OCI-LY7 (cell line): Measurements from ENCODE around the gene TMPRSS7.

Experiments used
- EZH2phosphoT487 ChIP-seq: fragments of 200-600 bp; sonication (generic); IDR thresholded peaks from 2 replicates; pipeline ENCODE4 v1.6.1; 2018; ENCODE audit warnings: low read depth, borderline replicate concordance, mild to moderate bottlenecking, mixed run types, antibody characterized with exemption, low read length, moderate library complexity, mixed read lengths
- TF ChIP-seq, protein P1 (sequence below): fragments of 200-600 bp; sonication (generic); conservative IDR thresholded peaks from 2 replicates; pipeline ENCODE4 v1.5.1; 2014; ENCODE audit warnings: mild to moderate bottlenecking, antibody characterized with exemption, low read length, moderate library complexity, mixed read lengths

GRCh38 chr3:112115806-112116383, 81.4 kb downstream of the TMPRSS7 start:
- TF ChIP-seq, protein P1, sequence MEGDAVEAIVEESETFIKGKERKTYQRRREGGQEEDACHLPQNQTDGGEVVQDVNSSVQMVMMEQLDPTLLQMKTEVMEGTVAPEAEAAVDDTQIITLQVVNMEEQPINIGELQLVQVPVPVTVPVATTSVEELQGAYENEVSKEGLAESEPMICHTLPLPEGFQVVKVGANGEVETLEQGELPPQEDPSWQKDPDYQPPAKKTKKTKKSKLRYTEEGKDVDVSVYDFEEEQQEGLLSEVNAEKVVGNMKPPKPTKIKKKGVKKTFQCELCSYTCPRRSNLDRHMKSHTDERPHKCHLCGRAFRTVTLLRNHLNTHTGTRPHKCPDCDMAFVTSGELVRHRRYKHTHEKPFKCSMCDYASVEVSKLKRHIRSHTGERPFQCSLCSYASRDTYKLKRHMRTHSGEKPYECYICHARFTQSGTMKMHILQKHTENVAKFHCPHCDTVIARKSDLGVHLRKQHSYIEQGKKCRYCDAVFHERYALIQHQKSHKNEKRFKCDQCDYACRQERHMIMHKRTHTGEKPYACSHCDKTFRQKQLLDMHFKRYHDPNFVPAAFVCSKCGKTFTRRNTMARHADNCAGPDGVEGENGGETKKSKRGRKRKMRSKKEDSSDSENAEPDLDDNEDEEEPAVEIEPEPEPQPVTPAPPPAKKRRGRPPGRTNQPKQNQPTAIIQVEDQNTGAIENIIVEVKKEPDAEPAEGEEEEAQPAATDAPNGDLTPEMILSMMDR, result no peak
- TF ChIP-seq EZH2phosphoT487, result no peak
